RWPE2 (cell line): ENCODE measurements around the gene KCNMA1.

ENCODE experiments used
- ATAC-seq: fragments of 200-7000 bp; cut with Tn5 transposase; 3 replicates; pipeline ENCODE4 v1.9.1; 2021; ENCODE audit warnings: low read depth
- DNase-seq: peaks from one replicate; pipeline ENCODE4 v3.0.0-alpha.2; 2020; ENCODE audit warnings: low spot score
- H3K27ac ChIP-seq: fragments of 450-650 bp; 2 replicates; pipeline ENCODE4 v1.5.1; 2017; ENCODE audit warnings: mild to moderate bottlenecking; ENCODE audit not compliant: poor library complexity, severe bottlenecking
- H3K27me3 ChIP-seq: fragments of 250-450 bp; sonication (Bioruptor Pico); 2 replicates; pipeline ENCODE4 v1.5.1; 2021; ENCODE audit warnings: mild to moderate bottlenecking, moderate library complexity; ENCODE audit not compliant: insufficient read depth, poor library complexity, severe bottlenecking
- H3K36me3 ChIP-seq: fragments of 250-450 bp; sonication (Bioruptor Pico); 2 replicates; pipeline ENCODE4 v1.5.1; 2020; ENCODE audit warnings: low read depth, mild to moderate bottlenecking, moderate library complexity
- H3K4me1 ChIP-seq: fragments of 250-450 bp; sonication (Bioruptor Pico); 2 replicates; pipeline ENCODE4 v1.5.1; 2021; ENCODE audit warnings: mild to moderate bottlenecking, moderate library complexity; ENCODE audit not compliant: insufficient read depth, poor library complexity, severe bottlenecking
- H3K4me3 ChIP-seq: fragments of 250-450 bp; sonication (Bioruptor Pico); 2 replicates; pipeline ENCODE4 v1.5.1; 2021; ENCODE audit warnings: mild to moderate bottlenecking, moderate library complexity; ENCODE audit not compliant: severe bottlenecking
- H3K9me3 ChIP-seq: fragments of 250-450 bp; sonication (Bioruptor Pico); 2 replicates; pipeline ENCODE4 v1.5.1; 2021; ENCODE audit warnings: mild to moderate bottlenecking, moderate library complexity; ENCODE audit not compliant: severe bottlenecking
- CTCF ChIP-seq: fragments of 450-650 bp; IDR thresholded peaks from one replicate; pipeline ENCODE4 v1.5.1; 2017; ENCODE audit warnings: mild to moderate bottlenecking, moderate library complexity; ENCODE audit not compliant: poor library complexity, severe bottlenecking

Gene KCNMA1

DNA sequence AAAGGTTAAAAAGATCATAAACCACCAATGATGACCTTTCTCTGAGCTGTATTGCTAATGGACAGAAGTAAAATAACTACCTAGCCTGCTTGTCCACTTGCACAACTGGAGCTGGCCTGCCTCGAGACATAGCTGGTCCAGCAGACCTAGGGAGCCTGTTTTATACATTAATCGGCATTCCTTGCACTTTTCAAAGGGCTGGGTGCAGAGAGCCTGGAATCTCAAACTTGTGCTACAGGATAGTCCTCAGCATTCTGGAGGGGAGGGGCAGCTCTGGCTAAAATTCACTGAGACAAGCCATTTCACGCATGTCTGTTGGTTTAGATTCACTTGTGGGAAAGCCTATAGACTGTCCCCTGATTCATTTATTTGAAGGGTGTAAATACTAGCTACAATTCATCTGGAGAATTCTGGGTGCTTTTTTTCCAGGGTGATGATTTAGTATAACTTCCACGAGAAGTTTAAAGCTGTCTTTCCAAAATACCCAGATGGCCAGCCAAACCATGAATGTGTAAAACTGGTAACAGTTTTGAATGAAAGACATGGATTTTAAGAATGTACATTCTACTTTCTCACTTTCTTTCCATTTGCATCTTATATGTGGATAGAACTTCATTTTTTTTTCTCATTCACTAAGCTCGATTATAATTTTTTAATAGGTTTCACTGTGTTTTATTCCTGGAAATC is 389.4 kb downstream of the KCNMA1 start:
- no peaks in the 10 kb centered on the region for H3K27me3 ChIP-seq
- TF ChIP-seq CTCF, result no peak
- no peaks in the 10 kb centered on the region for H3K36me3 ChIP-seq
- no peaks in the 10 kb centered on the region for H3K4me1 ChIP-seq
- ATAC-seq (no peak), DNase-seq (no peak)
- no peaks in the 10 kb centered on the region for H3K9me3 ChIP-seq
- H3K27ac ChIP-seq, result no peak overlapping the region
- no peak overlapping the region for H3K4me3 ChIP-seq

- no peak overlapping the region for H3K4me3 ChIP-seq
These were observed 390.3 kb downstream of the KCNMA1 start for GRCh38 chr10:77247031-77247990.

DNA sequence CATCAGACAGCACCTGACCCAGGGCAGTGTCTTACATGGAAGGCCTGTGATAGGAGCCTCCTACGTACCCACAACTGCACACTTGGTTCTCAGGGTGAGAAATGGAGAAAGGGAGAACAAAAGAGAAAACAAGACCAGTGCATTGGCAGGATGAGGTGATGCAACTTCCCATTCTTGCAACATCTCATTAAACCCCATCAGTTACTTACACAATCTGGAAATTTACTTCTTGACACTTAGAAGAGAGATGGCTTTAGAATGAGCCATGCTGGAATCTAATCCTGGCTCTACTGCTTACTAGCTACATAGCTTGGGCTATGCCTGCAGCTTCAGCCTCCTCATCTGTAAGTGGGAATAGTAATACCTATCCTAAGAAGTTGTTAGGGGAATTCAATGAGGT is 391.7 kb downstream of the KCNMA1 start:
- no peaks in the 10 kb centered on the region for H3K27me3 ChIP-seq
- TF ChIP-seq CTCF, result no peak
- no peak overlapping the region for H3K27ac ChIP-seq
- H3K9me3 ChIP-seq, result no peaks in the 10 kb centered on the region
- no peak overlapping the region for H3K4me3 ChIP-seq
- peaks cover 6% of the 10 kb centered on the region for H3K4me1 ChIP-seq
- no peaks in the 10 kb centered on the region for H3K36me3 ChIP-seq
- DNase-seq (no peak), ATAC-seq (no peak; the same call in 2 of the 3 replicates)

More at GRCh38 chr10:77247031-77247990, 390.3 kb downstream of the KCNMA1 start:
- Histone ChIP-seq H3K36me3 (no peaks in the 10 kb centered on the region), H3K27ac (no peak overlapping the region), H3K4me1 (peaks cover 6% of the 10 kb centered on the region), H3K27me3 (no peaks in the 10 kb centered on the region), H3K9me3 (no peaks in the 10 kb centered on the region)
- no peak for DNase-seq
- ATAC-seq, result no peak
- no peak for TF ChIP-seq CTCF

DNA sequence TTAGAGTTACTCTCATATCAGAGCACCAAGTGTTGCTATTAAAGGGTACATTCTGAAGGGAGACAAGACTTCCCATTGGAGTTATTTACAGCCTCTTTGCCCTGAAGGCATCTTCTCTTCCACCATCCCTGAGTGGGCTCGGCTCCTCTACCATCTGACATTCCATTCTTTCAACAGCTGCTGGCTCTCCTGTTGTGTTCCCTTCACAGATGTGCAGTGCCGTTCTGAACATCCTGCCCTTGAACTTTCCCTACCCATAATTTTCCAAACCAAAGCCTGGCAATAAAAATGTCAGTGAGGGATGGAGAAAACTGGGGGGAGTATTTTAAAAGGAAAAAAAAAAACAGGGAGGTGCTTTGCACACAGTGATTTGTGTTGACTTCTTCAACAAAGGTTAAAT is 392.9 kb downstream of the KCNMA1 start:
- H3K27ac ChIP-seq, result no peak overlapping the region
- no peak for DNase-seq
- TF ChIP-seq CTCF, result no peak
- H3K27me3 ChIP-seq, result no peaks in the 10 kb centered on the region
- no peak for ATAC-seq
- H3K4me1 ChIP-seq, result peaks cover 6% of the 10 kb centered on the region
- H3K4me3 ChIP-seq, result no peak overlapping the region
- H3K36me3 ChIP-seq, result no peaks in the 10 kb centered on the region
- H3K9me3 ChIP-seq, result no peaks in the 10 kb centered on the region
